ENCODE data around the gene DOCK9.

DOCK9 gene

GRCh38 chr13:98942485-98942884 is 35.4 kb downstream of the DOCK9 start:
- no peak for DNase-seq

DNA sequence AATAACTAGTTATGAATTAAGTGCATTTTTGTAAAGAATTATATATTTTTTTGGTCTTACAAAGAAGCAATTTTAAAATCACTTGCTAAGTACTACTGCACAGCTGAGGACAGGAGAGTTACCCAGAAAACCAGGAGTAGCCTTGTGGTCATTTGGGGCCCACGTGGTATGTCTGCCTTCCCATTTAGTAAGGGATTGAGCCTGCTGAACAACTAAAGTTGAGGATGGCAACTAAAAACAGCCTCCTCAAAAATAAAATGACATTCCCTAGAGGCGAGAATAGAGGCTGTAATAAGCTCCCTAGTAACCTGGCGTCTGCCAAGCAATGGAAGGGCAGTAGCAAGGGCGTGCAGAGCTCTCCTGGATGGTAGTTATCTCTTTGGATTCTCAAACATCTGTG is 36.3 kb downstream of the DOCK9 start:
- no peak for DNase-seq

DNA sequence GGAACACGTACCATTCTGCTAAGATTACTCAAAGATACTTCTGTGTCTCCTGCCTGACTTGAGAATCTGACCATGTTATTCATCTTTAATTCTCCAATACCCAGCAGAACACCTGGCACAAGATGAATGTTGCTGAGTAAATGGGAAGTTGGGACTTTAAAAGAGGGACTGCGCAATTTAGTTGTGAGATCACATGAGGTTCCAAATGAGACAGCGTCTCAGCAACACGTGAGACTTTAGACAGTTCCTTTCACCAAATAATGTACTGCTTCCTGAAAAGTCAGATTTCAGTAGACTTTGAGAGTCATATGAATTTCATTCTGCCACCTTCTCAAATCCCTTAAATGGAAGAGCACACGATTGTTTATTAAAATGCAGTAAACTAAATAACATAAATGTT is 36.7 kb downstream of the DOCK9 start:
- no peak for DNase-seq

GRCh38 chr13:98940325-98941001 is 37.4 kb downstream of the DOCK9 start:
- DNase-seq = no peak

- DNase-seq = peak; percentile 10
Observed at GRCh38 chr13:98939660-98940191, 38.1 kb downstream of the DOCK9 start.

DNA sequence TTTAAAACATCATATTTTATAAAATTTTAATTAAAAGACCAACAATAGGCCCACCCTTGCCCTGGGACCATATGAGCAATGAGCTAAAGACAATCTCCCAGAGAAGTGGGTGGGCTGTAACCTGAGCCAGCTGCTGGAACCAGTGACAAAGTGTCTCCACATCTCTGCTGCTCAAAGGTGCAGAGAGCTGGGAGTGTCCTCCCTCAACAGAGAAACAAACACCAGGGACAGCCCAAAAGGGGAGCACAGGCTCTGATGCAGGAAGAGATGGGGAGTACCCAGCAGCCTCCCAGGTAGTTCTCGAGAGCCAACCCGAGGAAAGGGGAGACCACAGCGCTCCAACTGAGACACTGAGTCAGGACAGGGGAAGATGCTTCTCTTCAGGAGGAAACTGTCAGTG is 39.1 kb downstream of the DOCK9 start:
- no peak for DNase-seq

DNA sequence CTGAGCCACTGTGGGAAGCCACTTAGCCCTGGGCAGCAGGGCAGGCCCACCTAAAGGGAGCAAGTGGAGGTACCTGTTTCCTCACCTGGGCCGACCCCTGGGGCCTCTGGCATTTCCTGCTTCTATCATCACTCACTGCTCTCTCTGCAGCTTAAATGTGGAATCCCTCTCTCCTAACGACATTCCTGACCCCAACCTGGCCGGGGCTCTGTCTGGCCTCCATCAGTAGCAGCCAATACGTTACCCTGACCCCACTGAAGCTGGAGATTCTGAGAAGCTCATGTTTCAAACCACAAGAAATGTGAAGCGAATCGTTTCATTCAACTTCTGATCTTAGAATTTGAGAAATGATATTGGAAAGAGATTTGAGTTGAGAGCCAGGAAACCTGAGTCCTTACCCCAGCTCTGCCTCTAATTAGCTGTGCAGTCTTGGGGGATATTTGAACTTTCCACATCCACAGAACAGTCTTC is 39.9 kb downstream of the DOCK9 start:
- DNase-seq = peak; percentile 59

DNA sequence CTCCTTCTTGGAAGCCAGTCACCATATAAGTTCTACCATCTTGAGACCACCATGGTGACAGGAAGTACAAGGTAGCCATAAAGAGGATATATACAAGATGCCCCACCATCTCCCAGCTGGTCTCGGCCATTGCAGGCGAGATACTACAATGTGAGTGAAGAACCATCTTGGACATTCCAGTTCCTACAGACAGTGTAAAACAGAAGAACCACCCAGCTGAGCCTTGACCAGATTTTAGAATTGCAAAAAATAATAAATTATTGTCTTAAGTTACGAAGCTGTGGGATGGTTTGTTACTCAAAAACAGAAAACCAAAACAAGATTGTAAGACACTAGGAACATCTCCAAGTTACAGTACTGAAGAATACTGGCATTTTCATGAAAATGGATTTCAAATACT is 43.6 kb downstream of the DOCK9 start:
- DNase-seq = no peak

DNA sequence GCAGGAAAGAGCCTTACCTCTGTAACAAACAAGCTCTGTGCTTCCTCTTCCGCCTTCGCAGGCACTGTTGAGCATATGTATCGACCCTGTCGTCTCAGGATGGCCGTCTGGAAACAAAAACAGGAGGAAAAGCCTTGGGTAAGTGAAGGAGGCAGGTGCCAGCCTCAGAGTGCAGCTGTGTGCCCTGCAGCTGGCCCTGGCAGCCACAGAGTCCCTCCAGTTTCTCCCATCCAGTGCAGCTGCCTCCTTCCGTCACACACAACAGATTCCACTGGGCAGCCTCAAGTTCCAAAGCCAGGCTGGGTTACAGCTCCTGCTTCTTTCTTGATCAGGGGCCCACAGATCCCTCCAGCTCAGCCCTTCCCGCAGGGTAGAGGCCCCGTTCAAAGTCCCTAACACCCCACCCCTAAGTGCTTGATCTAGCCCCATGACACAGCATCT is 47.7 kb downstream of the DOCK9 start:
- no peak for DNase-seq

- DNase-seq = peak; percentile 67
Observed at GRCh38 chr13:98927951-98928927, 49.6 kb downstream of the DOCK9 start.

GRCh38 chr13:98925949-98926348 is 51.9 kb downstream of the DOCK9 start:
- DNase-seq = no peak

DNA sequence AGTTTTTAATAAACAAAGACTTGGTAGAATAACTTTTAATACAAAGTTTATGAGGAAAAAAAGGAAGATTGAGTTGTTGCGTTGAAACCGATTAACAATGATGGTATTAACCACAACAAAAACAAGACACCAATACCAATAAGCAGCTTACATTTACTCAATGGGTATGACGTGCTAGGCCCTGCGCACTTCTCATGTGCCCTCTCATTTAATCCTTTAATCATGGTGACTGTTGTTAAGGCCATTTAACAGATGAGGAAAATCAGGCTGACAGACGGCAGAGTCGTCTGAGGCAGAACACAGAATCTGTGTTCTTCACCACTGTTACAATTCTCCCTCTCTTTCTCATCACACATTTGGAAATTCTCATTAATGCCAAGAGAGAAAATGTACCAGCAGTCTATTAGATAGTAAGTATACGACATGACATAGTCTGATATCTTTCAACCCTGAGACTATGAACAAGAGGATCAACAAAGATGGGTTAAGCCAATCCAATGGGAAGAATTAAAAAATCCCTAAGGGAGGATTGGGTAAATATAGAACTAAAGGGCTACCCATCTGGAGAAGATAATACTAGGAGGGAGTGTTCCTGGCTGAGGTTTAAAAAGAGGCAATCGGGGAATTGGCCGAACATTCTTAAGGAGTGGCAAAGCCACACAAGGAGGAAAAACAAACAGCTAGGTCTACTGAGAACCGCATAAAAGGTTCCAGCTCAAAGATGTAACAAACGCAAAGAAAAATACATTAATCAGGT is 54.0 kb downstream of the DOCK9 start:
- no peak for DNase-seq

DNA sequence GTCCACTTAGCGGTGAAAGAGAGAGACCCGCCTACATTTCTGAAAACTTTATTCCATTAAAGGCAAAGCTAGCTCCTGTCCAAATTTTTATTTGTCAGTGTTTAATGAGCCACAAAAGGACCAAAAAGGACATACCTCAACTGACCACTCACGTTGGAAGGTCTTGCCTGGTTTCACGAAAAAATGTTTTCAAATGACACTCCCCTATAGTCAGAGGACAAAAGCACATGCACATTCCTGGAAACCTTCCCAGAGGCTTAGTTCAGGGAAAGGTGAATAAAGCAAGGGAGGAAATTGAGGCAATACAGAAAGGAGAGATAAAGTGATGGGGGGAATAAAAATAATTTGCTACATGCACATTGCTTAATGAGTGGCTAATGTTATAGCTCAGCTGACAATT is 55.6 kb downstream of the DOCK9 start:
- DNase-seq = no peak

DNA sequence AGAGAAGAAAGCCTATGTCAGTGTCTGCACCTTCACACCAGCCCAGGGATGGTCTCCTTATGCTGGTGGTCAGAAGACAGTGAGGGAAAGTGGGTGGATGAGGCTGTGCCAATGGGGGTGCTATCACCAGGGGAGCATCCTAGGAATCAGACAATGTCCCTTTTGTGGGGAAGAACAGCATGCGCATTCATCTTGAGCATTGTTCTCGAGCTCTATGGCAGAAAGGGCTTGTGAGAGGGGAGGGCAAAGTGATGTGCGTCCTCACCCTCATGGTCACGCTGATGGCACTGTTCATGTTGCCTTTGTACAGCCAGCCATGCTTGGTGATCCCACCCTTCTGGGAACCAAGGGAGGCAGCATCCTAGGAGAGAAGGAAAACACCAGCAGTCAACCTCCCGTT is 56.1 kb downstream of the DOCK9 start:
- DNase-seq = no peak

DNA sequence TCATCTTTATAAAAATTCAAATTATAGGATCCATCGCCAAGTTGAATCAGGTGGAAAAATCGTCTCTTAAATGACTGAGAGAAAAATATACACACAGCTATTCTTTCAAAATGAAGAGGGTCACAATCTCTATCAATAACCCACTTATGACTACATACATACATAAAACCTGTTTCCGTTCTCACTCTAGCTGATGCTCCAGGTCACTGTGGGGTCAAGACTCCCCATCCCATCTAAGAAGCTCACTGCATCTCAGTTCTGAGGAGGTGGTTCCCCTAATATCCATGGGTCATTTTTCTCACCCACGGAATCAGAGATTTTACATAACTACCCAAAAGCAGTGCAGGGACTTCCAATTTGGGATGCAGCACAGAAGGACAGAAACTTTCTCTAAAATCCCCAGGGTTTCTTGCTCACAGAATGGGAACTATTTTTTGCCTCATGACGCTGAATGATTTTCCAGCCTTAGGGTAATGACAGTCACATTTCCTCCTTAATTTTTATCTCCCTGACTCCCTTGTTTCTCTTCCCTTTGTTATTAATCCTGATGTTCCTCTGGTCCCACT is 56.8 kb downstream of the DOCK9 start:
- DNase-seq = no peak

DNA sequence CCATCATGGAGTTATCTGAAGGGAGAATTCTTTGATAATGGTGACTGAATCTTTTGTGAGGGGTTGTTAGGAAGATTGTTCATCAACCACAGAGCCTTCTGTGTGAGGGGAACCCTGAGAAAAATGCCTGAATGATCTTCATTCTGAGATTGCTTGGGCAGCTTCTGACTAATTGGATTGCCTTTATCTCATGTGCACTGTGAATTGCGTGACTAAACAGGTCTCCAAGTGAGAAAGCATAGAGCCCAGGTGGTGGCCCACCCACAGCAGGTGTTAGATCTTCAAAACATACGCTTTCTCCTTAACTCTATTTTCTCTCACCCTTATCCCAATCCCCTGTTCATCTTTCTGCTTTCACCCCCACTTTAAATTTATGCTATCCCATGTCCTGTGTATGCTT is 58.3 kb downstream of the DOCK9 start:
- no peak for DNase-seq

- DNase-seq = no peak
Observed at GRCh38 chr13:98918771-98919170, 59.1 kb downstream of the DOCK9 start.

DNA sequence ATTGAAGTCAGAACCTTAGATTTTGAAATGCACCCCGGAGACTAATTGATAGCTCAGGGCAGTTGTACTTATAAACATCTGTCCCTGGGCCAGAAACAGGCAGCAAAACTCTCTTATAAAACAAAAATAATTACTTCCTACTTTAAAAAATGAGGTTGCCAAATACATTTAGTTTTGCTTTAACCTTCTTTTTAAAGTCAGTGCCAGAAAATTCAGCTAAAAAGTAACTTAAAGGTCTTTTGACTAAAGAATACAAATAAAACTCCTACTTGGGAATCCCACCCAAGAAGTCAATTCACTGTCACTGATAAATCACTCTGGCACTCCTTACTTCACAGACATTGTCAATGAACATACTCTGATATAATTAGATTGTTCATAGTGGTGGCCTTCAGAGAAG is 60.7 kb downstream of the DOCK9 start:
- no peak for DNase-seq

- no peak for DNase-seq
Observed at GRCh38 chr13:98916403-98916802, 61.5 kb downstream of the DOCK9 start.

DNA sequence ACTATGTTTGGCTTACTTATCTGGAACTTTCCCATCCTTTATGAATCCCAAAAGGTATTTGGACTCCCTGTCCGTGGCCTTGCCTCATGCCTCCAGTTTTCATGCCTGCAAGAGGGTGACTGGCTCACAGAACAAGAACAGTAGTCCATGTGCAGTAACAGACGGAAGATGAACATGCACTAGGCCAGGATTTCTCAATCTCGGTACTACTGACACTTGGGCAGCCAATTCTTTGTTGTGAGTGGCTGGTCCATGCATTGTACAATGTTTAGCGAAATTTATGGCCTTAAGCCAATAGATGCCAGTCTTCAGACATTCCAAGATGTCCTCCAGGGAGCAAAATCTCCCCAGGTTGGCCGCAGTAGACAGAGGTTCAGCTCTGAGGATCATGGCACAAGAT is 61.9 kb downstream of the DOCK9 start:
- DNase-seq = no peak

- no peak for DNase-seq
Observed at GRCh38 chr13:98915563-98915962, 62.3 kb downstream of the DOCK9 start.

- DNase-seq = no peak
Observed at GRCh38 chr13:98913741-98914140, 64.1 kb downstream of the DOCK9 start.

Measured in fibroblast of skin of abdomen (primary cell).